ENCODE data around the gene TXNDC16.

GRCh38 chr14:52439476-52439875, 112.8 kb downstream of the TXNDC16 start:
- no peak for TF ChIP-seq CTCF (conservative IDR thresholded peaks at IDR 0.05; ENCODE audit: low read length)
- no peak for TF ChIP-seq EZH2phosphoT487 (IDR thresholded peaks at IDR 0.05; ENCODE audit: borderline replicate concordance, low read depth, low read length)

Measured in OCI-LY7 (cell line).